GM06990 (cell line): ENCODE results near the gene OPCML.

Experiments
- DNase-seq: peaks from one replicate; pipeline ENCODE4 v3.0.0-alpha.2; 2011; ENCODE audit not compliant: insufficient read length; ENCODE audit errors: extremely low read depth
- H3K27me3 ChIP-seq: replicated peaks from 2 replicates; pipeline ENCODE4 v1.6.0; 2011; ENCODE audit warnings: low read length; ENCODE audit not compliant: control insufficient read depth, insufficient read depth
- H3K36me3 ChIP-seq: 2 replicates; pipeline ENCODE4 v1.5.1; 2011; ENCODE audit warnings: low read length; ENCODE audit not compliant: control insufficient read depth, insufficient read depth
- H3K4me3 ChIP-seq: replicated peaks from 2 replicates; pipeline ENCODE4 v1.5.1; 2011; ENCODE audit warnings: low read depth, mild to moderate bottlenecking, control low read depth, low read length
- TF ChIP-seq, protein P1 (sequence below): IDR thresholded peaks from 2 replicates; pipeline ENCODE4 v1.5.1; 2011; ENCODE audit warnings: low read length, control low read depth, mild to moderate bottlenecking, inconsistent platforms; ENCODE audit not compliant: insufficient read depth, poor library complexity, severe bottlenecking

OPCML gene

DNA sequence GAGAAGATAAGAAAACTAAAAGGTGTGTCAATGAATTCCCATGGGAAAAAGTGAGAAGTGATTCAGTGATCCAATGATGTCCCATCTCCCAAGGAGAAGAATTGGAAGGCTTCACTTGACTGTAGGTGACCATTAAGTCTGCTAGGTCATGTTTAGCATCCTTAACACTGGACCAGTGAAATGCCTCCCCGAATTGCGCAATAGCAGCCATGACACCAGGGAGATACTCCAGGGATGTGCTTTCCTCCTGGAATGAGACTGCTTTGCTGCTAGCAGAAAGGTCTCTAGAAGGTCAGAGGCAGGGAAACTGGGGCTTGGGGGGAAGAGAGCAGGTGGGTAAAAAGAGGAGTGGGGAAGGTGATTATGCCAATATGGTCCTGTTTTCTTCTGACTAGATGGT is 364.3 kb downstream of the OPCML start:
- Histone ChIP-seq H3K27me3 (no peaks in the 10 kb centered on the region), H3K4me3 (no peak overlapping the region), H3K36me3 (no peaks in the 10 kb centered on the region)
- TF ChIP-seq, protein P1, sequence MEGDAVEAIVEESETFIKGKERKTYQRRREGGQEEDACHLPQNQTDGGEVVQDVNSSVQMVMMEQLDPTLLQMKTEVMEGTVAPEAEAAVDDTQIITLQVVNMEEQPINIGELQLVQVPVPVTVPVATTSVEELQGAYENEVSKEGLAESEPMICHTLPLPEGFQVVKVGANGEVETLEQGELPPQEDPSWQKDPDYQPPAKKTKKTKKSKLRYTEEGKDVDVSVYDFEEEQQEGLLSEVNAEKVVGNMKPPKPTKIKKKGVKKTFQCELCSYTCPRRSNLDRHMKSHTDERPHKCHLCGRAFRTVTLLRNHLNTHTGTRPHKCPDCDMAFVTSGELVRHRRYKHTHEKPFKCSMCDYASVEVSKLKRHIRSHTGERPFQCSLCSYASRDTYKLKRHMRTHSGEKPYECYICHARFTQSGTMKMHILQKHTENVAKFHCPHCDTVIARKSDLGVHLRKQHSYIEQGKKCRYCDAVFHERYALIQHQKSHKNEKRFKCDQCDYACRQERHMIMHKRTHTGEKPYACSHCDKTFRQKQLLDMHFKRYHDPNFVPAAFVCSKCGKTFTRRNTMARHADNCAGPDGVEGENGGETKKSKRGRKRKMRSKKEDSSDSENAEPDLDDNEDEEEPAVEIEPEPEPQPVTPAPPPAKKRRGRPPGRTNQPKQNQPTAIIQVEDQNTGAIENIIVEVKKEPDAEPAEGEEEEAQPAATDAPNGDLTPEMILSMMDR: no peak
- no peak for DNase-seq

DNA sequence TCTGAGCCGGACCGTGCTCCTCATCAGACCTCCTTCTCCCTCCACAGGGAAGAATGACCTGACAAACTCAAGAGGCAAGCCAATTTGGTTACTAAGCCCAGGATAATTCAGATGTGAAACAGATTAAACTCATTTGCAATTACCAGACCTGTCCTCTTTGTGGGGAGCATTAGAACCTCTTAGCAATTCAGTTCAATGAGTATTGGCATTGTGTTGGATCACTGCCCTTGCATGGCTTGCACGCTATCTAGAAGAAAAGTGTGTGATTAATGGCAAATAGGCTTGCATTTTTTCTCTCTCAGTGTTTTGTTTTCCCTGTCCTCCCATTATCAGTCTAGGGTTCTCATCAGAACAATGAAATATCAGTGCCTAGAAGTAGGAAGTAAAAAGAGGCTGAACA is 365.6 kb downstream of the OPCML start:
- Histone ChIP-seq H3K4me3 (no peak overlapping the region), H3K36me3 (no peaks in the 10 kb centered on the region), H3K27me3 (no peaks in the 10 kb centered on the region)
- DNase-seq: no peak
- TF ChIP-seq, protein P1: no peak

DNA sequence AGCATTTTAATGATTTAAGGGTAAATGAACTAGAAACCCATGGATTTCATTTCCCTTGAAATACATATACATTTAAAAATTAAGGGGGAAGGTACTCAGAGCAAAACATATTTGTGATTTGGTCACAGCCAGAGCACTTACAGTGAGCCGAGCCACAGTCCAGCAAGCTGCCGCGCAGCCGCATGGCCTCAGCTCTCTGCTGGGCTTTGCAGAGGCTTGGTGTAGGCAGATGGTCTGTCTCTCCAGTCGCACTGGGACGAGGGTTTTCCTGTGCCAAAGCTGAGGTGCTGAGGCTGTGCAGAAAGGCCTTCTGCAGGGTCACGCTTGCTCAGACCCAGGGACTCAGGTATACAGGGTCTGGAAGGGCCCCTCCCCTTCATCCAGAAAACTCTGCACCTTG is 367.3 kb downstream of the OPCML start:
- no peaks in the 10 kb centered on the region for H3K27me3 ChIP-seq
- TF ChIP-seq, protein P1: no peak
- no peak for DNase-seq
- no peak overlapping the region for H3K4me3 ChIP-seq
- H3K36me3 ChIP-seq: no peaks in the 10 kb centered on the region

DNA sequence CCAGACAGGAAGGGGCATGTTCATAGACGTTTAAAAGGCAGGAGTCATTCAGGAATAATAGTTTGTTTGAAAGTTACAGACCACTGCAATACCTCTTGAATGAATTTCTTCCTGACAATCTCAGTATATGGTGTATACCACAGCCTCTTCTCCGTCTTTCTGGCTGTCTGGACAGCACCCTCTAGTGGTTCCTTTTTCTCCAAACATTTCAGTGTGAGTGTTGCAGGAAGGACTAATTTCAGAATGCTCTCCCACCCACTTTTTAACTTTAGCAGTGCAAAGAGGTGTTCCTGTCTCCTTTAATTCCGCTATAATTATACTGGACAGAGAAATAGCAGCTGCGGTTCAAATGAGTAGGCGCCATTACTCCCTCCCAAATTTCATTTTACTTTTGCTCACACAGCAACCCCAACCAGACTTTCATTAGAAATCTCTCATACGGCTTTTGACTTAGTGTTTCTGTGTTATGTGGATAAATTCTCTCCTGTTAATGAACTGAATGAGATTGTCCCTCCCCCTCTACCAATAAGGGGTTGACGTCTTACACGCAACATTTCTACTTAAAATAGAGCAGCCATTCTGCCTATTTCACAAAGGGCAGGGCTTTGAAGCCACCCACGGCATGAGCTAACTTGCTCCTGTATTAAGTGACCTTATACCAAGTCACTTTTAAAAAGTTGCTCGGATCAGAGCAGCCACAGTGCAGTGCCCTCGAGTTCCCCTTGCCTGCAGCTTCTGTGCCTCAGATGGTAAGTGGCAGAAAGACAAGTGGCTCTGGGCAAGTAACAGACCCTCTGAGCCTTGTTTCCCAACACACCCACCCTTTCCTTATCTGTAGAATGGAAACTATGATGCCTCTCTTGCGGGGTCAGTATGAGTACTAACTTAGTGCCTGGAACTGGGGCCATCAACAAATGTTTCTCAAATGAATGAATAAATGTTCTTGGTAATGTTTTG is 368.6 kb downstream of the OPCML start:
- no peak for DNase-seq
- H3K27me3 ChIP-seq: no peaks in the 10 kb centered on the region
- H3K36me3 ChIP-seq: no peaks in the 10 kb centered on the region
- TF ChIP-seq, protein P1: peak; percentile 75
- no peak overlapping the region for H3K4me3 ChIP-seq

DNA sequence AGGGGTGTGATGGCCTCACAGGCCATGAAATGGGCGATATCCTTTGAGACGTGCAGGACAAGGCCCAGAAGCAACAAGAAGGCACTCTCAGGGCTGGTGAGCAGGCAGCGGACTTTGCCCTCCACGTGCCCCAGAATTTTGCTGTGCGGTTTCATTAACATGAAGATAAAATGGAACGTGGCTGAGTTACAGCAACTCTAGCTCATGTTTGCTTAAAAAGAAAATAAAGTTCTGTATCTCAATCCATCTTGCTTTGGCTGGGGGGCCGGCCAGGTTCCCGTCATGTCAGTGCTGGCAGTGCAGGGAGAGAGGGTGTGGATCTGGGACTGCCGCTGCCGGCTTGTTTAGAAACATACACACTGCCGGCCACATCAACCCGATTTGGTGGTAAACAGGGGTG is 370.1 kb downstream of the OPCML start:
- TF ChIP-seq, protein P1: no peak
- Histone ChIP-seq H3K36me3 (no peaks in the 10 kb centered on the region), H3K4me3 (no peak overlapping the region), H3K27me3 (no peaks in the 10 kb centered on the region; the same call in 1 of the 2 replicates)
- no peak for DNase-seq

DNA sequence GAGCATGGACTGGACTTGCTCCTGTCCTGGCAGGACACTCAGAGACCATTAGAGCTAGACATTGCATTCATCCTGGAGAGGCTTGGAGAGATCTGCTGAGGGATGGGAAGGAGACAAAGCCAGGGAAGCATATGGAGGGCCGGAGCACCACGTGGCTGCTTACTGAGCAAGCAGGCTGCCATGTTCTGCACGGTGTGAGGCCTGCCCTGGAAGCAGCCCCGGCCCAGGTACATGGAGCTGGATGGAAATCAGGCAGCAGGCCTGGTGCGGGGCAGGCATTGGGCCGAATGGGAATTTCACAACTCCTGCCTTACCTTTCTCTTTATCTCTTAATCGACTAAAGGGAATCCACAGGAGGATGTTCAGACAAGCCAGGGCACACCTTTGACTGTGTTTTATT is 371.5 kb downstream of the OPCML start:
- no peak for DNase-seq
- H3K36me3 ChIP-seq: no peaks in the 10 kb centered on the region
- TF ChIP-seq, protein P1: no peak

More for the DNA sequence above, 371.5 kb downstream of the OPCML start:
- Histone ChIP-seq H3K4me3 (no peak overlapping the region), H3K27me3 (no peaks in the 10 kb centered on the region; the same call in 1 of the 2 replicates)
